OCI-LY3 (cell line): ENCODE measurements around the gene FRMD1.
"Not testable (repeated sequence)": the region's sequence is repeated elsewhere in the genome, so short reads cannot be mapped to it uniquely, and the experiment has no call there.

ENCODE experiments used
- H2AFZ ChIP-seq: fragments of 200-600, 300-600 bp; shearing (Covaris generic); 2 replicates; pipeline ENCODE4 v1.6.0; 2014; ENCODE audit warnings: antibody characterized with exemption, low read depth, low read length
- H3K27ac ChIP-seq: fragments of 200-600, 300-600 bp; sonication (generic); 2 replicates; pipeline ENCODE4 v1.5.1; 2014; ENCODE audit warnings: mild to moderate bottlenecking, low read length, moderate library complexity, mixed read lengths
- H3K27me3 ChIP-seq: fragments of 200-600, 300-600 bp; sonication (generic); 2 replicates; pipeline ENCODE4 v1.6.1; 2014; ENCODE audit warnings: low read depth, low read length, mixed read lengths
- H3K36me3 ChIP-seq: fragments of 200-600, 300-600 bp; sonication (generic); replicated peaks from 2 replicates; pipeline ENCODE3; 2014; ENCODE audit warnings: low read depth, low read length, mixed read lengths
- H3K4me1 ChIP-seq: fragments of 300-600, 200-600 bp; sonication (generic); 2 replicates; pipeline ENCODE4 v1.6.1; 2014; ENCODE audit warnings: low read length, mixed read lengths
- H3K4me2 ChIP-seq: fragments of 200-600, 300-600 bp; sonication (generic); 2 replicates; pipeline ENCODE4 v1.6.1; 2014; ENCODE audit warnings: low read length, mixed read lengths
- H3K4me3 ChIP-seq: fragments of 300-600, 200-600 bp; sonication (generic); 2 replicates; pipeline ENCODE4 v1.5.1; 2014; ENCODE audit warnings: antibody characterized with exemption, mild to moderate bottlenecking, low read length, moderate library complexity
- H3K79me2 ChIP-seq: fragments of 300-600, 200-600 bp; shearing (Covaris generic); 2 replicates; pipeline ENCODE4 v1.6.1; 2014; ENCODE audit warnings: mild to moderate bottlenecking, low read length, mixed read lengths
- H3K9ac ChIP-seq: fragments of 300-600, 200-600 bp; shearing (Covaris generic); 2 replicates; pipeline ENCODE4 v1.6.0; 2014; ENCODE audit warnings: mild to moderate bottlenecking, low read length, moderate library complexity
- H3K9me3 ChIP-seq: fragments of 200-600, 300-600 bp; shearing (Covaris generic); 2 replicates; pipeline ENCODE4 v1.6.1; 2014; ENCODE audit warnings: low read length, mixed read lengths; ENCODE audit not compliant: insufficient read depth
- H4K20me1 ChIP-seq: fragments of 200-600, 300-600 bp; sonication (generic); 2 replicates; pipeline ENCODE4 v1.6.1; 2016; ENCODE audit warnings: low read length, mixed read lengths; ENCODE audit not compliant: insufficient read depth
- CTCF ChIP-seq: fragments of 200-600, 300-600 bp; sonication (generic); IDR thresholded peaks from 2 replicates; pipeline ENCODE4 v1.5.1; 2014; ENCODE audit warnings: antibody characterized with exemption, low read length, low read depth
- EZH2phosphoT487 ChIP-seq: fragments of 200-600 bp; shearing (Covaris generic); IDR thresholded peaks from 2 replicates; pipeline ENCODE4 v1.6.1; 2018; ENCODE audit warnings: antibody characterized with exemption, mixed run types, low read depth

The FRMD1 gene

DNA sequence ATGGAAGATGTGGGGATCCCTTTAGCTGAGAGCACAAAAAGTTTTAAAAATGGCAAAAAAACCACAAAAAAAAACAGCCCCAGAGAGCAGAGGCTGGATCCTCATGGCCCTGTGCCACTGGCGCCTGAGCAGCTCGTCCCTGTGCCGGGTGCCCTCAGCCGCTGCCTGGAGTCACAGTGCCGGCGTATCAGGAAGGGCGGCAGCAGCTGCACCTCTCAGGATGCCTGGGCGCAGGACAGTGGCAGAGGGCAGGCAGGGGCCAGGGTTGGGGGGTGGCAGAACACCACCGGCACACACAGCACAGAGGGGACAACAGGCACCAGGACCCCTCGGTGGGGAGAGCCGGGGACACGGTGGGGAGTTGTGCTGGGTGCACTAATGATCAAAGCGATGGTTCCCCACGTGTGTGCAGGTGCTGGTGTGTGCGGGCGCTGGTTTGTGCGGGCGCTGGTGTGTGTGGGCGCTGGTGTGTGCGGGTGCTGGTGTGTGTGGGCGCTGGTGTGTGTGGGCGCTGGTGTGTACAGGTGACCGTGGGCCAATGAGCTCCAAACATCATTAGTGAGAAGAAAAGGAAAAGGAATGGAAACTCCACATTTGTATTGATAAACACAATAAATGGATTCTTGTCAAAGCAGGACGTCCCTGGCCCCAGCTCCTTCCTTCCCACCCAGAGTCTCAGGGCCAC lies 1.5 kb upstream of the FRMD1 start:
- H3K27me3 ChIP-seq: no peaks in the 10 kb centered on the region
- no peak for TF ChIP-seq CTCF
- no peak for TF ChIP-seq EZH2phosphoT487

GRCh38 chr6:168078175-168078942 lies 653 bp downstream of the FRMD1 start:
- Histone ChIP-seq H3K27me3 (no peaks in the 10 kb centered on the region), H3K27ac (no peak overlapping the region), H3K4me3 (no peak overlapping the region), H3K9ac (no peak overlapping the region), H3K4me2 (no peak overlapping the region), H2AFZ (no peak overlapping the region), H4K20me1 (no peaks in the 10 kb centered on the region), H3K36me3 (no peaks in the 10 kb centered on the region), H3K4me1 (no peaks in the 10 kb centered on the region), H3K9me3 (no peaks in the 10 kb centered on the region), H3K79me2 (no peaks in the 10 kb centered on the region)
- TF ChIP-seq CTCF (no peak), EZH2phosphoT487 (no peak)

More for the DNA sequence above, 1.5 kb upstream of the FRMD1 start:
- H3K4me3 ChIP-seq: no peak overlapping the region
- no peaks in the 10 kb centered on the region for H3K79me2 ChIP-seq
- H3K9me3 ChIP-seq: no peaks in the 10 kb centered on the region
- H3K9ac ChIP-seq: no peak overlapping the region
- H3K36me3 ChIP-seq: no peaks in the 10 kb centered on the region
- H3K4me2 ChIP-seq: no peak overlapping the region
- H4K20me1 ChIP-seq: no peaks in the 10 kb centered on the region
- H2AFZ ChIP-seq: no peak overlapping the region
- no peak overlapping the region for H3K27ac ChIP-seq
- no peaks in the 10 kb centered on the region for H3K4me1 ChIP-seq

- H2AFZ ChIP-seq, H3K4me3 ChIP-seq, H4K20me1 ChIP-seq, H3K4me1 ChIP-seq, H3K27ac ChIP-seq, H3K79me2 ChIP-seq, H3K9me3 ChIP-seq, H3K36me3 ChIP-seq, H3K27me3 ChIP-seq, H3K9ac ChIP-seq, H3K4me2 ChIP-seq: not testable (repeated sequence)
Observed at GRCh38 chr6:168077401-168077800, 1.6 kb downstream of the FRMD1 start.

- Histone ChIP-seq H3K9ac (no peak overlapping the region), H3K79me2 (no peaks in the 10 kb centered on the region), H3K27me3 (no peaks in the 10 kb centered on the region), H3K36me3 (no peaks in the 10 kb centered on the region), H3K4me2 (no peak overlapping the region), H2AFZ (no peak overlapping the region), H3K9me3 (no peaks in the 10 kb centered on the region), H3K4me1 (no peaks in the 10 kb centered on the region), H4K20me1 (no peaks in the 10 kb centered on the region), H3K4me3 (no peak overlapping the region), H3K27ac (no peak overlapping the region)
- TF ChIP-seq EZH2phosphoT487 (no peak), CTCF (no peak)
Observed at GRCh38 chr6:168075787-168076202, 3.2 kb downstream of the FRMD1 start.
